Astrocyte of the hippocampus (primary cell): Measurements from ENCODE around the gene OSBPL3.
"Not testable (repeated sequence)": the region's sequence is repeated elsewhere in the genome, so short reads cannot be mapped to it uniquely, and the experiment has no call there.

ENCODE experiments used
- DNase-seq: peaks from one replicate; pipeline ENCODE4 v3.0.0; 2011; ENCODE audit warnings: low read depth, low spot score

The OSBPL3 gene

DNA sequence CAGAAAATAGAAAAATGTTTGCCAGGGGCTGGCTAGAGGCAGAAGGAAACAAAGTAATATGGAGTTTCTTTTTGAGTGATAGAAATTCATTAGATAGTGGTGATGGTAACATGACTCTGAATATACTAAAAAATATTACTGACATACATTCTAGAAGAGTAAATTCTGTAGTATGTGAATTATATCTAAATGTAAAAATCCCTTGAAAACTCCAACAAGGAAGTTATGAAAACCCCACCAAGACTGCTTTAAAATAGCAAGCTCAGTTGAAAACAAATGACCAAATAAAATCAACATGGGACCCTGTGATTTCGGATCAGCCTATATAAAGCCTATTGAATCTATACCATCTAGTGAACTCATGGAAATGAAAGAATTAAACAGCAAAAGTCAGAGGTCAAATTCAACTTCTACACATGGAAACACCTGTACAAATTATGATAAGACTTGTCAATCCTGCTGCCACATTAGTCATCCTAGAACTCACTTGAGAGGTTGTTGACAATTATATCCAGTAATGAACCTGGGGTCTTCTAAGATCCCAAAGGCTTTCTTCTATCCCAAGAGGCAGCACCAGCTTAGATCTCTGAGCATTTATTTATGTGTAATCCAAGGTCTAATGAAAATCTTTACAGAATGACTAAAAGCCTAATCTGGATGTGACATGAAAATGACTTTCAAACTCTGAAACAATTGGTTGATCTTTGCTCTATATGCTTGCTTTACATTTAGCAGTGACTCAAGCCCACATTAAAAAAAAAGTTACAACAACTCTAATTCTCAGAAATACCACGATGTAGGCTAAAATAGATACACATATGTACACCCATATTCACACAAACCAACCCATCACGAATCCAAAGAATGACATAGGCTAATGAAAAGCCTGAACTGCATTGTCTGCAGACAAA is 59.3 kb downstream of the OSBPL3 start:
- no peak for DNase-seq

DNA sequence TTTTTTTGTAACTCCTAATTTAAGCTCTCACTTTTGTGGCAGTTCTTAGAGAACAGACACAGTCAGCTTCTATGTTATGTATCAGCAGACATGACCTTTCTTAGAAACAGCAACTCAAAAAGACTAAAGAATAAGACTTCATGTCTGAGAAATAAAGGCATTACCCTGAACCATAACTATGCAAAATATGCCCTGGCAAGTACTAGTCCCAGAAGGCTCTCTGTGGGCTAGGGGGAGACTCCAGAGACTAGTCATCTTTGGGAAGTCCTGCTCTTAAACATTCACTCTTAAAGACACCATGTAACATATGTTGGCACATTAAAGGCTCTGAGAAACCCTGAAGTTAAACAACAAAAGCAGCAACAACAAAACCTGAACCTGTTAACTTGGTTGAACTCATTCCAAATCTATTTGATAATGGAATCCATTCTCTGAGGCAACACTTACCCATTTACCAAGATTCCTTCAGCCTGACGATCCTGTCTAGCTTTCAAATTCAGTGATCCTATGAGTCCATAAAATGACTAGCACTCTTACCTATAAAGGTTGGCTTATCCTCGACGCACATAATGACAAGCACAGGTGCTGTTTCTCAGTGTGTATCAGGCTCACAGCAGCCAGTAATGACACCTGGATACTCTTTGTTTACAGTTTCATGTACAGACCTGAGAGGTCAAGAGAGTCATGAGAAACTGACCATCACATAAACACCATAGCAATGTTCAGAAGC is 62.3 kb downstream of the OSBPL3 start:
- DNase-seq: peak; percentile 83

DNA sequence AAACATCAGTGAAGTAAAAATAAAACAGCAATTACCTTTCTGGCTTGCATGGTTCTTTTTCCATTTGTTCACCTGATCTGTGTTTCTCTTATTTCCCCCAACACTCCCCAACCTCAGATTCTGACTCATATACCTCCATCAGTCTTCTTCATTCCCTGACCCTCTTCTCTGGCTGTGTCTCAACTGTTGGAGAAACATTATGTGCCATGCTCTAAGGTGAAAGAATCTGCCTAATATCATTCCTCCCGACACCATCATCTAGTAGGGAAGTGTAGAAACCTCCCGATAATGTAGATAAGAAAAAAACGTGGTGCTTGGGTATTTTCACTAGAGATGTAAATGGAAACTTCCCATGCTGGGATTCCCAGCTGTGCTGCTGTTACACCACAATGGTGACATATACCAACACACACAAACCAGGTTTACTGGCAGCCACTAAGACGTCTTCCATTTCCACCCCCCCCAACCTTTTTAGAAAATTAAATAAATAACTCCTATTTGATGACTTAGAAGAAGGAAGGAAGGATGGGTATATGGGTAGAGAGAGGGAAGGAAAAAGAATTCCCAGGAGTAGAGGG is 63.4 kb downstream of the OSBPL3 start:
- no peak for DNase-seq

DNA sequence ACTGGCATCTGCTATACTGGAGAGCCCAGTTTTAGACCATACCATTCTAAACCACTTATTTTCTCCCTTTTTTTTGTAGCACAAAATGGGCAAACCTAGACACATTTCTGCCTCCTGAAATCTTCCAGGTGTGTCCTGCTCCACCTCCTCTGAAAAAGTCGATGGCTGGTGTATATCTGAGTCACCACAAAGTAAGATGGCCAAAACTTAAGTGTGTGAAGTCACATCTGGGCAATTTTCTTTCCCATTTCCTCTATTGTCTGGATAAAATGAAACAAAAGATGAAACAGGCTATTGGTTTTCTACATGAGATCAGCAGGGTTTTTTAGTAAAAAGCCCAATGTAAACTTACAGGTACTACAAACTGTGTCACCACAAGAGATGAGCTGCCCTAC is 65.5 kb downstream of the OSBPL3 start:
- DNase-seq: no peak

GRCh38 chr7:24913801-24914464 is 66.0 kb downstream of the OSBPL3 start:
- no peak for DNase-seq

DNA sequence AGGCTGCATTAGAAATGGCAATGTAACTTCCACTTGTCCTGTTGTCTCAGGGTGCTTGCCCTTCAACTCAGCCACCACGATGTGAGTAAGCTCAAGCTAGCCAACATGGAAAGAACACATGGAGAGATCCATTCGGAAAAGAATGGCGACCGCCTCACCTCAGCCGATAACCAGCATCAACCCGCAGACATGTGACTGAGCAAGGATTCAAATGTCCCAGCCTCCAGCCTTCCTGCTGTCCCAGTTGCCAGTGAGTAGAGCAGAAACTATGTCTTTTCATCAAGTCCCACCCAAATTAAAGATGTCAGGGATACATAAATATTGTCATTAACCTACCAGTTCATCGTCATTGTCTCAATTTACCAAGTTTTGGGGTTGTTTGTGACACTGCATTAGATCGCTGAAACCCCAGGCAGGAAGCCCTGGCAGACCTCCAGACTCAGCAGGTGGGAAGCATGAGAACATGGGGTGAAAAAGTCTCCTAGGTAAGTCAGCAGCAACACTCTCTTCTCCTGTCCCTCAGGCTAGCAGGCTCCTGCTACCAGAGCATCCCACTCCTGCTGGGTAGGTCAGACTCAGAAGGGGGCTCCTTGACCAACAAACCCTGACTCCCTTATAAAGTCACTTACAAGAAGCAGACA is 67.0 kb downstream of the OSBPL3 start:
- DNase-seq: no peak

- no peak for DNase-seq
Measured at GRCh38 chr7:24912424-24912823, 67.6 kb downstream of the OSBPL3 start.

DNA sequence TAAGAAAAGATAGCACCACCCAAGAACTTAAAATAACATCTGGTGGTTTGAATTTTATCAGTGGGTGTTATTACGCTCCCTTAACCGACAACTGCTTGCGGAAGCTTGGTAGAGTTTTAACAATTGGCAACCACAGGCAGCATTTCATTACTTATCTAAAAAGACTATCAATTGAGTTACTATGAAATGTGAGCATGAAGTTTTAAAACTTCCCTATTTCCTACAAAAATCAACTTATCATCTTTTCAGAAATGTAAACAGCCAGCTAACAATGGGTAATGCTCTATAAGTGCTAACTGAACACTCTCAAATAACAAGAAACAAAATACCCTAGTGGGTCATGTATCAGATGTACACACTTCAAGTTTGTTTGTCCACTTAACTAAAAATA is 68.8 kb downstream of the OSBPL3 start:
- DNase-seq: no peak

- no peak for DNase-seq
Measured at GRCh38 chr7:24910551-24911212, 69.3 kb downstream of the OSBPL3 start.

DNA sequence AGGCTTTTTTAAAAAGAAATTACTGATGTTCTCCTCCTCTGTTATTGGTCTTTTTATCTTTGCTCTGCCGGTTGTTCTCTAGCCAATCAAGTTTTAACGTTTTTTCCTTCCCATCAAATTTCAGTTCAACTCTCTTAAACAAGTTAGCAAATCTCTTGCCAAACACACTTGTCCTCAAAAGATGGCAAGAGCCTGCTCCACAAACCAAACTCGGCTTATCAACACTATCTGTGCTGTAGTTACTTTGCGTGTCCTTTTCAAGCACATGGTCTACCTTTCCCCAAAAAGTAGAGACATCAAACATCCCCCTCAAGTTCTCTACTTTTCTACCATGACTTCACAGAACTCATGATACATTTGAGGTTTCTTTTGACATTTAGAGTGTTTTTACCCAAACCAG is 71.3 kb downstream of the OSBPL3 start:
- no peak for DNase-seq

DNA sequence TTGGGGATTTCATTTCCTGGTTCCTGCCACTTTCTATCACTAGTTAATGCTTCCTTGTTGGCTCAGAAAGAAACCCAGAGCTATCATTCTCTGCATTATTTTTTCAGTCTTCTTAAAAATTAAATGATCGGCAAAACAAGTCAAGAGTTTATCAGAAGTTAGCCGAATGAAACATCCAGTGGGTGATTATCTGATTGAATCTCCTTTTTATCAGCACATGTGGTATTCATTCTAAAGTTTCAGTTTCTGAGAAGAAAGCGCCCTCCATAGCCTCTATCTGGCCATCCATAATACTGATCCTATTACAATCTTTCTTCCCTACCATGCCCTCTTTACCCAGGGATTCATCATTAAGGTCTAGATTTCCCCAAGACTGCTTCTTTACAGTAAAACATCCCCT is 71.8 kb downstream of the OSBPL3 start:
- no peak for DNase-seq

DNA sequence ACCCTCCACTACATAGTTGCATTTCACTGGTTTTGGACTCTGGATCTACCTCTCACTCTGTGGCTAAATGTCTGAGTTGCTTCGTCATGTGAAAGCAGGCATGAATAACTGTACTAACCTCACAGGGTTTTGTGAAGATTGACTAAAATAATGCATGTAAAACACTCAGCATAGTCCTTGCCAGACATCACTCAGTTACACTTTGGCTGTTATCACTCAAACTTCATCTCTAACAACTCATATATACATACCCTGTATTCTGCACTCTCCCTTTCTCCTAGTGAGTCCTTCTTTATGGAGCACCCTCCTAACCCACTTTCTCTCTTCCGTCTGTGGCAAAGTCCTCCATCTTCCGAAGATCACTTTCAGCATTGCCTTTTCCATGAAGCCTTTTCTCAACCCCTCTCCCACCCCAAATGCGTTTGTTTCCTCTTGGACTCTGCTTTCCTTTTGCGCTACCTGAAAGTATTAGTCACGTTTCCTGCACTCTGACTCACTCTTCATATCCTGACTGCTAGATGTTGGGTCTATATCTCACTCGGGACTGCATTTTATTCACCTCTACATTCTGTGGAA is 72.6 kb downstream of the OSBPL3 start:
- peak; percentile 82 for DNase-seq

DNA sequence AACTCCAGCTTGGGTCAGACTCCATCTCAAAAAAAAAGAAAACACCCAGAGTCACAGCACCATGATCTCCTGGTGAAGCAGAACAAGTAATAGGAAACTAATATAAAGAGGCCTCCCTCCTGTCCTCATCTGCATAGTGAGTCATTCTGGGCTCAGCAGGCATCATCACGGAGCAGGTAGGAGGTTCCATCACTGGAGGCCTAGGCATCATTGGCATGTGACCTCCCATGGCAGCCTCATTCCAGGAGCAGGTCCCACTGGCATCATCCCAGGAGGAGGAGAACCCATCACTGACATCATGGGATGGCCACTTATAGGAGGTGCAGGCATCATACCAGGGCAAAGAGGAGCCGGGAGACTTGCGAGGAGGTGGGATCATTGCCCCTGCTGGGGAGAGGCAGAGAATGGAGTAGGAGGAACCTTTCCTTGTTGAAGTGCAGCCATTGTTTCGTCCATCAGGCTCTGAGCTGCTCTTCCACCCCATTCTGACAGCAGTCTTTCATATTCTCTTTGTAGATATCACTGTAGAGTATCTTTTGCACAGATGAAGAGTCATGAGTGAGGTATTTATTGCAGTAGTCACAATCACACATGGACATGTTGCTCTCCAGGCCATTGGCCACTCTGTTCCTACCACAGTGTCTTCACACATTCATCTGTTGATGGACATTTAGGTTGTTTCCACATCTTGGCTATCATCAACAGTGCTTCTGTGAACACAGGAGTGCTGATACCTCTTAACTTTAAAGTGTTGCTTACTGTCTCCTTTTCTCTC is 73.8 kb downstream of the OSBPL3 start:
- DNase-seq: no peak

DNA sequence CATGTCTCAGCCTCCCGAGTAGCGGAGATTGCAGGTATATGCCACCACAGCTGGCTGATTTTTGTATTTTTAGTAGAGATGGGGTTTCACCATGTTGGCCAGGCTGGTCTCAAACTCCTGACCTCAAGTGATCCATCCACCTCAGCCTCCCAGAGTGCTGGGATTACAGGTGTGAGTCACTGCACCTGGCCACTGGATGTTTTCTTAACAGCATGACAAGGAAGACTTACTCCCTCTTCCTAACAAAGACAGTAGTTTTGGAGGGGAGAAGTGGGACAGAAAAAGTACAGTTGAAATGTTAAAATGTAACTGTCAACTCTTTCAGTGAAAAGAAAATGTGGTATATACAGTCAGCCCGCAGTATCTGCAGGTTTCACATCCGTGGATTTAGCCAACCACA is 76.0 kb downstream of the OSBPL3 start:
- not testable (repeated sequence) for DNase-seq

GRCh38 chr7:24903559-24903958 is 76.4 kb downstream of the OSBPL3 start:
- DNase-seq: no peak

- DNase-seq: no peak
Measured at GRCh38 chr7:24902931-24903330, 77.0 kb downstream of the OSBPL3 start.

- DNase-seq: no peak
Measured at GRCh38 chr7:24902276-24902675, 77.7 kb downstream of the OSBPL3 start.

- no peak for DNase-seq
Measured at GRCh38 chr7:24899905-24900304, 80.1 kb downstream of the OSBPL3 start.

DNA sequence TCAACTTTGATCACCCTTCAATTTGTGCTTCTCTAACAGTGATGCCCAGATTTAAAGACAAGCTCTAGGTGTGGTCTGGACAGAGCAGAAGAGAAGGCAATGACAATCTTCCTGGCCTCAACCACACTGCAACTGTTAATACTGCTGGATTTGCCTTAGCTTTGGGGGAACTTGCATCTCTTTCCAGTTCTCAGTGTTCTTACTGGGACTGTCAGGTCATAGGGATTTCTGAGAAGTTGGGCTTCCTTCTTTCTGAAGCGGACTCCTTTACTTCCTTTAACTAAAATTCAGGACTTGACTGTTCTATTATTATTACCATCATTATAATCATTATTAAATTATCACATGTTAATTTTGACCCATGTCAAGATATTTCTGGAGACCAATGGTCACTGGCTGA is 80.8 kb downstream of the OSBPL3 start:
- DNase-seq: no peak

GRCh38 chr7:24898691-24899090 is 81.3 kb downstream of the OSBPL3 start:
- no peak for DNase-seq
